ENCODE measurements around the gene HES1.

Gene HES1

GRCh38 chr3:194161131-194162045 is 25.4 kb downstream of the HES1 start:
- H3K4me3 ChIP-seq (ENCODE audit: low read depth, low read length): no peak overlapping the region
- CTCF ChIA-PET: no interaction called here
- no peak for DNase-seq (ENCODE audit: low read depth, low spot score)
- TF ChIP-seq CTCF (IDR thresholded peaks at IDR 0.05; ENCODE audit: insufficient read depth, low read length, missing control alignments): no peak
- POLR2A ChIA-PET: no interaction called here

GRCh38 chr3:194162070-194162678 is 26.2 kb downstream of the HES1 start:
- TF ChIP-seq CTCF (IDR thresholded peaks at IDR 0.05; ENCODE audit: insufficient read depth, low read length, missing control alignments): no peak
- ChIA-PET CTCF (no interaction called here), POLR2A (no interaction called here)
- no peak overlapping the region for H3K4me3 ChIP-seq (ENCODE audit: low read depth, low read length)
- no peak for DNase-seq (ENCODE audit: low read depth, low spot score)

GRCh38 chr3:194162817-194163584 is 27.1 kb downstream of the HES1 start:
- CTCF ChIA-PET: no interaction called here
- H3K4me3 ChIP-seq (ENCODE audit: low read depth, low read length): no peak overlapping the region
- TF ChIP-seq CTCF (IDR thresholded peaks at IDR 0.05; ENCODE audit: insufficient read depth, low read length, missing control alignments): no peak
- POLR2A ChIA-PET: no interaction called here
- DNase-seq (ENCODE audit: low read depth, low spot score): no peak

GRCh38 chr3:194163697-194164096 is 27.7 kb downstream of the HES1 start:
- DNase-seq (ENCODE audit: low read depth, low spot score): no peak
- TF ChIP-seq CTCF (IDR thresholded peaks at IDR 0.05; ENCODE audit: insufficient read depth, low read length, missing control alignments): no peak
- H3K4me3 ChIP-seq (ENCODE audit: low read depth, low read length): no peak overlapping the region
- CTCF ChIA-PET: no interaction called here
- POLR2A ChIA-PET: no interaction called here

- TF ChIP-seq CTCF (IDR thresholded peaks at IDR 0.05; ENCODE audit: insufficient read depth, low read length, missing control alignments): no peak
- CTCF ChIA-PET: no interaction called here
- no peak for DNase-seq (ENCODE audit: low read depth, low spot score)
- no peak overlapping the region for H3K4me3 ChIP-seq (ENCODE audit: low read depth, low read length)
- POLR2A ChIA-PET: no interaction called here
Measured at GRCh38 chr3:194164861-194165260, 28.9 kb downstream of the HES1 start.

All from AG04449 (cell line).